Left ventricle myocardium superior (tissue), 1 donor: ENCODE measurements around the gene SELENOP. TPM values are rescaled to one million over a fixed set of nuclear protein-coding genes. Genes with fewer than 3 reads are reported as not detected.

ENCODE experiments used
- ATAC-seq: fragments of 200-7000 bp; cut with Tn5 transposase; one replicate; pipeline ENCODE4 v1.9.1; 2020; ENCODE audit warnings: mild to moderate bottlenecking, moderate library complexity
- DNase-seq: peaks from one replicate; pipeline ENCODE4 v3.0.0-alpha.2; 2020
- intact Hi-C: fragments of 100-400 bp; cut with micrococcal nuclease; formaldehyde crosslinking; loops from one replicate; pipeline ENCODE4 v1.11.0; 2022
- total RNA-seq: library from RNA; stranded (reverse); fragmentation: NEBNext Ultra II Directional; extraction: Animal tissue kit (Norgen Biotek cat#: 25700); gene quantifications from one replicate; pipeline ENCODE4 v1.2.1, GENCODE V29; 2021
- donor health status: DM: no; HTN: yes; CAD: no; lungs with severe emphysema.

Gene SELENOP
- total RNA-seq, 1 donor from 2014 or later: 297 TPM

DNA sequence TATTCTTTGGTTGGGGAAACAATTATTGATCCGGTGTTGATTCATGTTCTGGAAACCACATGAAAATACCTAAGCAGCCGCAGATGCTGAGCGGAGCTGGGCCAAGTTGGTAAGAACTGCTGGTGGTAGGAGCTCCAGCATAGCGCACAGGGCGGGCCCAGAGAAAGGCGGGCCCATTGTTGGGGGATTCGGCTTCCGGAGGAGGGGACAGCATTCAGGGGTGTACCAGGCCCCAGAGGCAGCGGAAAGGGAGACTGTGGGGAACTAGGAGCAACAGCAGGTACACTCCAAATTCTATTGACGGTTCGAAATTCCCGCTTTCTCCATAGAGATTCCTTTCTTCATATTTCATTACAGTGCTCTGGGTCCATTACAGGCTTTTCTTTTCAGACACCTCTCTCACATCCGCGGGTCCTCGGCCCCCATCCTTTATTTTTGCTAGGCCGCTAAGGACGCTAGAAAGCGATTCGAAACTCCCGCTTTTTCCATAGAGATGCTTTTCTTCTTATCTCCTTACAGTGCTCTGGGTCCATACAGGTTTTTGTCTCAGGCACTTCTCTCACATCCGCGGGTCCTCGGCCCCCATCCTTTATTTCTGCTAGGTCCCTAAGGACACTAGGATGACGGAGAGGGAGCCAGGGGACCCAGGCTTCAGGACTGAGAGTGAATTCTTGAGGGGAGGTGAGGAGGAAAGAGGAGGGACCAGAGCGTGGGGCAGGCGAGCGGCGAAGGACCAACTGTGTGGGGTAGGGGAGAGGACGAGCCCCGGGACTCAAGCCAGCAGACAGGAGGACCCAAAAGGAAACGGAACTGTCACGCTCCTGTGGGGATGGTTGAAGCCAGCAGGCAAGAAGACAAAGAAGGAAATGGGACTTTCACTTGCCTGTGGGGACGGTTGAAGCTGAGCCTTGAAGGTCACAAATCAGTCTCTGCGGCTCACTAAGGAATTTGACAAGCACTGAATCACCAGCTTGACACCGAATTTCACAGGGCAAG lies 54.8 kb downstream of the SELENOP start, which contains the start of gene CCDC152:
CCDC152 (plus strand) TSS at position 213 of the 996 bp plus-strand sequence. CDS start 2,304 bp downstream, outside the sequence.
- ATAC-seq (peak; percentile 65), DNase-seq (peak; percentile 25)
- intact Hi-C loops: no loop called here

DNA sequence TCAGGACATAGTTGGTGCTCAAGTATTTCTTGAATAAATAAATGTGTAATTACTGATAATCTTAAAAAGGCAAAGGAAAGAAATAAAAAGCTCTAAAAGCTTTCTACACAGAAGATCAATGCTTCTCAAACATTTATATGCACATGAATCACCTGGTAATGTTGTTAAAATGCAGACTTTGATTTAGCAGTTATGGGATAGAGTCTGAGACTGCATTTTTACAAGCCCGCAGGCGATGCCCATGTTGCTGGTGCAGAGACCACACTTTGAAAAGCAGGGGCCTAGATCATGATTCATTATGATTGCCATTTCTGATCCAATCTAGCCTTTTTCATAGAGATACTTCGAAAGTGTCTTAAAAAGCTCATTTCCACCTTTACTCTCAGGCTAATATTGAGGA lies 58.6 kb downstream of the SELENOP start:
- ATAC-seq: no peak
- intact Hi-C loops: no loop called here
- no peak for DNase-seq

DNA sequence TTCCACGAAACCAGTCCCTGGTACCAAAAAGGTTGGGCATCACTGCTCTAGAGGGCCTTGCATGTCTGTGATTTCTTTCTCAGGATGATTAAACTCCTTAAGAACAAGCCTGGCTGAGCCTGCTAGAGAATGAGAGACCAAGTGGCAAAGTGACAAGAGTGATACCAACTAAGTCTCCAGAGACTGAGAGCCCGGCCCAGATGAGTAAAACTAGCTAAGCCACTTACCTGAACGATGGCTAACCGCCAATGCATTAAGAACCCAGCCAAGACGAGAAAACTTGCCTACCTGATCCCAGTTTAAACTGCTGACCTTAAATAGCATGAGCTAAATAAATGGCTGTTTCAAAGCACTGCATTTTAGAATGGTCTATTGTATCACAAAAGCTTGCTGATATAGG lies 60.6 kb downstream of the SELENOP start:
- DNase-seq (no peak), ATAC-seq (no peak)
- intact Hi-C loops: no loop called here

DNA sequence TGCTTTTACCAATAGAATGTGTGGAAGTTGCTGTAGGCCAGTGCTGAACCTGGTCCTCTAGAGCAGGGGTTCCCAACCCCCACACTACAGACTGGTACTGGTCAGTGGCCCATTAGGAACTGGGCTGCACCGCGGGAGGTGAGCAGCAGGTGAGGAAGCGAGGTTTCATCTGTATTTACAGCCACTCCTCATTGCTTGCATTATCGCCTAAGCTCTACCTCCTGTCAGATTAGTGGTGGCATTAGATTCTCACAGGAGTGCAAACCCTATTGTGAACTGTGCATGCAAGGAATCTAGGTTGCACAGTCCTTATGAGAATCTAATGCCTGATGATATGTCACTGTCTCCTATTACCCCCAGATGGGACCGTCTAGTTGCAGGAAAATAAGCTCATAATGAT lies 61.2 kb downstream of the SELENOP start:
- DNase-seq (no peak), ATAC-seq (no peak)
- intact Hi-C loops: no loop called here

Other genes with a start within 250 kb of the SELENOP start
- gene CCDC152, start 55.1 kb downstream of the SELENOP start, total RNA-seq: 0.77 TPM
- gene ANXA2R, start 228.4 kb upstream of the SELENOP start, total RNA-seq: 1.2 TPM